ENCODE data around the gene HLA-E. TPM values are rescaled to one million over a fixed set of nuclear protein-coding genes. Genes with fewer than 3 reads are reported as not detected.

Gene HLA-E
- total and polyA plus RNA-seq, 2 of the 13 experiments (the other 11 are each of a cell fraction or from before 2014, with no cell fraction given) = 45.2 to 90.4 TPM

GRCh38 chr6:30489081-30490025 is at the start of gene HLA-E (continued):
- TF ChIP-seq AFF4 (CRISPR knock-in tag; IDR thresholded peaks at IDR 0.05) = no peak
- TF ChIP-seq EHMT2 (IDR thresholded peaks at IDR 0.05; ENCODE audit: borderline replicate concordance, low read depth, low read length) = 0 out of 2 replicates have a peak, but pooled peaks have one; percentile 54
- no peak for TF ChIP-seq STAG1 (CRISPR knock-in tag; IDR thresholded peaks at IDR 0.05)
- TF ChIP-seq HOXA7 (CRISPR knock-in tag; IDR thresholded peaks at IDR 0.05) = no peak
- peak; percentile 84 for TF ChIP-seq HIVEP1 (CRISPR knock-in tag; IDR thresholded peaks at IDR 0.05)
- TF ChIP-seq BRF2 (CRISPR knock-in tag; IDR thresholded peaks at IDR 0.05) = 0 out of 2 replicates have a peak, but pooled peaks have one; percentile 38
- TF ChIP-seq KIAA2018 (CRISPR knock-in tag; IDR thresholded peaks at IDR 0.05; ENCODE audit: borderline replicate concordance) = no peak
- TF ChIP-seq ATF5 (CRISPR knock-in tag; IDR thresholded peaks at IDR 0.05; ENCODE audit: low read depth) = no peak
- TF ChIP-seq ZKSCAN5 (CRISPR knock-in tag; IDR thresholded peaks at IDR 0.05) = no peak
- peak; percentile 15 for TF ChIP-seq ASH2L (IDR thresholded peaks at IDR 0.05; ENCODE audit: insufficient read length, low read depth, low read length)
- no peak for TF ChIP-seq RORA (CRISPR knock-in tag; IDR thresholded peaks at IDR 0.05)
- TF ChIP-seq NFE2L1 (CRISPR knock-in tag; IDR thresholded peaks at IDR 0.05; ENCODE audit: borderline replicate concordance) = no peak
- TF ChIP-seq ZSCAN29 (CRISPR knock-in tag; conservative IDR thresholded peaks at IDR 0.05) = 0 out of 2 replicates have a peak, but pooled peaks have one; percentile 11
